Measurements from ENCODE around the gene SESTD1. TPM values are rescaled to one million over a fixed set of nuclear protein-coding genes. Genes with fewer than 3 reads are reported as not detected.

Gene SESTD1, protein sequence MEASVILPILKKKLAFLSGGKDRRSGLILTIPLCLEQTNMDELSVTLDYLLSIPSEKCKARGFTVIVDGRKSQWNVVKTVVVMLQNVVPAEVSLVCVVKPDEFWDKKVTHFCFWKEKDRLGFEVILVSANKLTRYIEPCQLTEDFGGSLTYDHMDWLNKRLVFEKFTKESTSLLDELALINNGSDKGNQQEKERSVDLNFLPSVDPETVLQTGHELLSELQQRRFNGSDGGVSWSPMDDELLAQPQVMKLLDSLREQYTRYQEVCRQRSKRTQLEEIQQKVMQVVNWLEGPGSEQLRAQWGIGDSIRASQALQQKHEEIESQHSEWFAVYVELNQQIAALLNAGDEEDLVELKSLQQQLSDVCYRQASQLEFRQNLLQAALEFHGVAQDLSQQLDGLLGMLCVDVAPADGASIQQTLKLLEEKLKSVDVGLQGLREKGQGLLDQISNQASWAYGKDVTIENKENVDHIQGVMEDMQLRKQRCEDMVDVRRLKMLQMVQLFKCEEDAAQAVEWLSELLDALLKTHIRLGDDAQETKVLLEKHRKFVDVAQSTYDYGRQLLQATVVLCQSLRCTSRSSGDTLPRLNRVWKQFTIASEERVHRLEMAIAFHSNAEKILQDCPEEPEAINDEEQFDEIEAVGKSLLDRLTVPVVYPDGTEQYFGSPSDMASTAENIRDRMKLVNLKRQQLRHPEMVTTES
- 10 to 100 TPM; 58.5 to 59.9 TPM for total RNA-seq
- long read RNA-seq, full-length matches to known transcripts, result 10 of 13 reads
- long read RNA-seq, partial matches to known transcripts, result 1 of 13 reads
- long read RNA-seq, other reads (novel, unspliced or antisense), result 2 of 13 reads

DNA sequence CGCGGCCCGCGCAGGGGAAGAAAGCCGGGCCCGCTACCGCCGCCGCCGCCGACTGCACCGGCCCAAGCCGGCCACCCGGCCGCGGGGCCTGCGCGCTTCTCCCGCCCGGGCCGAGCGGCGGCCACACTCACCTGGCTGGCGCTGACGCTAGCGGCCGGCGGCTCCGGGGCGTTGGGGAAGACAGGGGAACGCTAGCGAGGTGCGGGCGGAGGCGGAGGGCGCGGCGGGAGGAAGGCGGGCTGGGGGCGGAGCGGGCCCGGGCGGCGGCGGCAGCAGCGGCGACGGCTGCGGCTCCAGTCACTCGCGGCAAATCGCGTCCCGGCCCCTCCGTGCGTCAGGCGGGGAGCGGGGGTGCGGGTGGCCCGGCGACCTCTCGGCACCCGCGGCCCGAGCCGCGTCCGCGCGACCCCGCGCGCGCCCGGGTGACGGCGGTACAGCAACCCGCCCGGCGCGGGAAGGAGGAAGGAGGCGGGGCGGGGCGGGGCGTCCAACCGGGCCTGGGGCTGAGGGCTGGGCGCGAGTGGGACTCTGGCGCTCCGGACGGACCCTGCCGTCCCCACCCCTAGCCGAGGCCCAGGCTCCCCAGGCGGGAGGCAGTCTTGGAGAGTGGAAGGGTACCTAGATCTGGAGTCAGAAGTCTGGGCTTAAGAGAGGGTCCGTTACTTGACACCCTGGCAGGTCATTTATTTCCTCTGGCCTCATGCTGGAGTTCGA is at the start of gene SESTD1:
Gene SESTD1, minus strand, starts transcription at position 465 of the 714 bp plus-strand sequence. CDS start 72,991 bp downstream, outside the sequence.
- intact Hi-C loops (cut with DNase I), result loop anchor here in 1 of 2 donors (10.0 kb wide), 1 partner anchor 80 kb away; no protein-coding TSS in a partner anchor
- DNase-seq (peak; percentile 83), ATAC-seq (peak; percentile 84 to 88)

- ATAC-seq (no peak), DNase-seq (no peak)
- intact Hi-C loops (cut with DNase I), result no loop called here
Observed at GRCh38 chr2:179313057-179313456, 48.4 kb upstream of the SESTD1 start.

- intact Hi-C loops (cut with DNase I), result no loop called here
- ATAC-seq (no peak), DNase-seq (no peak)
Observed at GRCh38 chr2:179311101-179311500, 46.5 kb upstream of the SESTD1 start.

GRCh38 chr2:179307616-179308371 is 43.2 kb upstream of the SESTD1 start:
- ATAC-seq, result no peak
- no peak for DNase-seq
- intact Hi-C loops (cut with DNase I), result no loop called here

- DNase-seq (no peak), ATAC-seq (no peak)
- intact Hi-C loops (cut with DNase I), result no loop called here
Observed at GRCh38 chr2:179305125-179305524, 40.5 kb upstream of the SESTD1 start.

- intact Hi-C loops (cut with DNase I), result no loop called here
- ATAC-seq, result no peak
- no peak for DNase-seq
Observed at GRCh38 chr2:179304424-179304823, 39.8 kb upstream of the SESTD1 start.

GRCh38 chr2:179302764-179303571 is 38.3 kb upstream of the SESTD1 start:
- DNase-seq, result no peak
- no peak for ATAC-seq
- intact Hi-C loops (cut with DNase I), result no loop called here

- intact Hi-C loops (cut with DNase I), result no loop called here
- no peak for DNase-seq
- ATAC-seq, result no peak
Observed at GRCh38 chr2:179302149-179302548, 37.5 kb upstream of the SESTD1 start.

- intact Hi-C loops (cut with DNase I), result no loop called here
- no peak for DNase-seq
- no peak for ATAC-seq
Observed at GRCh38 chr2:179298666-179299065, 34.0 kb upstream of the SESTD1 start.

DNA sequence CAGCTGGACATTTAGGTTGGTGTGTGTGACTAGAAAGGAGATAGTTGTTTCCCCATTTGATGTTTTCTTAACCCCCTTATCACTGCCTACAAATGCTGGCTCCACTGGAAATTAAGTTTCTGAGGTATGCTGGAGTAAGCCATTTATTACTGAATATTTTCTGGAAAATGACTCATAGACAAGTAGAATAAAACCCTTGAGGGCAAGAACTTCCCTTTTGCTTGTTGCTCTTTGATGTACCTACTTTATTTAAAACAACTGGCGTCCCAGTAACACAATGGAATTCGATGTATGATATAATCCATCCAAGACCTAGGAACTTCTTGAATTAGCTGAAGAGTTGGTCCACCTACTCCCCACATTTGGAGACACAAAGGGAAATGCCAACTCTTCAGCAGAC is 33.3 kb upstream of the SESTD1 start:
- DNase-seq, result no peak
- intact Hi-C loops (cut with DNase I), result no loop called here
- no peak for ATAC-seq

DNA sequence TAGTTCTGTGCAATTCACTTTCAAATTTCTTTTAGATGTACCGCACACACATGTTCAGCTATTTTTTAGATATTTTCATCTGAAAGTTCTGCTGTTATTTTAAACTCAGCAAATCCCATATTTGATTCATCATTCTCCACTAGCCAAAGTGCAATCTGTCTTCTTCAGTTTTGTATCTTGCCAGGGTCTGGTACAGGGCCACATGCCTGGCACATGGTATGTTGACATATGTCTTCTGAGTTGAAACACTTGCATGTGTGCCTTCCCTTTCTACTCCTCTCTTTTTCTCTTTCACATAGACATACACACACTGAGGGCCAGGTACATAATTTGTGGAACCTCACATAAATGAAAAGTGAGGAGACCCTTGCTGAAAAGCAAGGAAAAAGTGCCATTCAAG is 25.7 kb upstream of the SESTD1 start:
- ATAC-seq, result no peak
- DNase-seq, result no peak
- intact Hi-C loops (cut with DNase I), result no loop called here

DNA sequence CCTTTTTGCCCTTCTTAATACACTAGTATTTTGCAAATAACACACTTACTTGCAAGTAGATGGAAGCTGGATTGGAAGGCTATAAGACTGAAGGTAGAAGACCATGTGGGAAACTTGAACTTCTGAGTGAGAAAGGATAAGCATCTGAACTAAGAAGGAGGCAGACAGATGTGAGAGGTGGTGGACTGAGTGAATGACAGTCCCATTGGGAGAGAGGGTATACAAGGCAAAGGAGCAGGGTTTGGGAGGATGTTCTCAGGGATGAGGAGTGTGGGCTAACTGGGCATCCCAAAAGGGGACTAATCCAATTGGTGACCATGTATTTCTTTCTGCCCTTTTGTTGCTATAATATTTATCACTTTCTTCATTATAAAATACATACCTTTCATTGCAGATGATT is 20.4 kb upstream of the SESTD1 start:
- intact Hi-C loops (cut with DNase I), result no loop called here
- no peak for DNase-seq

DNA sequence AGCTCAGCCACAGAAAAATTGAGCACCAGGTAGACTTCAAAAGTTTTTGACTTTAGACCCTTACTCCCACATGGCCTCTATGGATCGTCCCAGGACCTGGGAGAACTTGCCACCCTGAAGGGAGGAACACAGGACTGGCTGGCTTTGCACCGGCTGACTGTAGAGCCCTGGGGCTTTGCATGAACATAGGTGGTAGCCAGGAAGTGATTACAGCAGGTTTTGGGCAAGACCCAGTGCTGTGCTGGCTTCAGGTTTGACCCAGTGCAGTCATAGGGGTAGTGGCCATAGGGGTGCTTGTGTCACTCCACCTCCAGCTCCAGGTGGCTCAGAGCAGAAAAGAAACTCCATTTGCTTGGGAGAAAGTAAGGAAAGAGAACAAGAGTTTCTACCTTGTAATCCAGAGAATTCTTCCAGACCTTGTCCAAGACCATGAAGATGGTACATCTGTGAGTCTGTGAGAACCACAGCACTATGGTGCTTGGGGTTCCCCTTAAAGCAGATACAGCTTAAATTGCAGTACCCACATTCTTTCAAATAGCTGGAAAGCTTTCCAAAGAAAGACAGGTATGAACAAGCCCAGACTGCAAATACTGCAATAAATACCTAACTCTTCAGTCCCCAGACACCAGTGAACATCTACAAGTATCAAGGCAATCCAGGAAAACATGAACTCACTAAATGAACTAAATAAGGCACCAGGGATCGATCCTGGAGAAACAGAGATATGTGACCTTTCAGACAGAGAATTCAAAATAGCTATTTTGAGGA is 13.0 kb upstream of the SESTD1 start:
- DNase-seq (no peak), ATAC-seq (no peak)
- intact Hi-C loops (cut with DNase I), result no loop called here

More for the DNA sequence above, 20.4 kb upstream of the SESTD1 start:
- no peak for ATAC-seq

GRCh38 chr2:179275253-179276012 is 10.8 kb upstream of the SESTD1 start:
- ATAC-seq (peak in 1 of 2 donors; percentile 45), DNase-seq (no peak)
- intact Hi-C loops (cut with DNase I), result no loop called here

GRCh38 chr2:179274749-179275148 is 10.1 kb upstream of the SESTD1 start:
- DNase-seq (no peak), ATAC-seq (peak in 1 of 2 donors; percentile 50)
- intact Hi-C loops (cut with DNase I), result no loop called here

DNA sequence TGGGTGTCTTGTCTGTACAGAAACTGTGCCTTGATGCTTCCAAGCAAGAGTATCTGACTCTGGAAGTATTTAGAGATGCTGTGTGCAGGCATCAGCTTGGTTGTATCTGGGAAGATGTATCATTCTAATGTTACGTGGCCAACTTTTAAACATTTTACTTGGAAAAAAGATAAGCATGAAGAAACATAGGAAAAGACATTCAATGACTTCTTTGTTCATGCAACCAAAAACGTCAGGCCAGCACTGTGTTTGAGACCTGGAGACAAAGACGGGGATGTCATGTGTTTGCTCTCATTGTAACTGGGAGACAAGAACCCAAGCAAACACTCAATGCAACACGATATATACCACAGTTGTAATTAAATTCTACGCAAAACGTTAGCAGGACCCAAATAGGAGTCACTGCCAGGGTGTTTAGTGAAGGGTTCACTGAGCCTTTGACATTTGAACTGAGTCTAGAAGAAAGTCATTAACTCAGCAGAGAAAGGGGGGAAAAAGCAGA is 8.9 kb upstream of the SESTD1 start:
- ATAC-seq (peak in 1 of 2 donors; percentile 49), DNase-seq (no peak)
- intact Hi-C loops (cut with DNase I), result no loop called here

Data from left cardiac atrium (tissue), 4 donors.